ENCODE measurements around the gene MAP3K8.
A peak's percentile ranks its signal among the peaks of the same experiment; 100 is the strongest.
"Not testable (repeated sequence)": the region's sequence is repeated elsewhere in the genome, so short reads cannot be mapped to it uniquely, and the experiment has no call there.

MAP3K8 gene

GRCh38 chr10:30423655-30424275 lies 10.2 kb upstream of the MAP3K8 start:
- DNase-seq, result not testable (repeated sequence)

- DNase-seq, result no peak
These were observed 8.5 kb upstream of the MAP3K8 start for GRCh38 chr10:30425336-30426075.

- no peak for DNase-seq
These were observed 3.3 kb upstream of the MAP3K8 start for GRCh38 chr10:30430544-30431298.

GRCh38 chr10:30431435-30431911 lies 2.5 kb upstream of the MAP3K8 start:
- no peak for DNase-seq

- peak; percentile 64 for DNase-seq
These were observed 1.2 kb upstream of the MAP3K8 start for GRCh38 chr10:30432622-30433305.

GRCh38 chr10:30433306-30433729 lies 666 bp upstream of the MAP3K8 start:
- DNase-seq, result no peak

- peak; percentile 76 for DNase-seq
These were observed 489 bp downstream of the MAP3K8 start for GRCh38 chr10:30434273-30435072.

GRCh38 chr10:30435073-30435422 lies 1.1 kb downstream of the MAP3K8 start:
- DNase-seq, result peak; percentile 12

- not testable (repeated sequence) for DNase-seq
These were observed 1.6 kb downstream of the MAP3K8 start for GRCh38 chr10:30435499-30436167.

- DNase-seq, result peak; percentile 12
These were observed 2.2 kb downstream of the MAP3K8 start for GRCh38 chr10:30436191-30436611.

- DNase-seq, result no peak
These were observed 2.7 kb downstream of the MAP3K8 start for GRCh38 chr10:30436671-30437030.

GRCh38 chr10:30437031-30437841 lies 3.3 kb downstream of the MAP3K8 start:
- peak; percentile 68 for DNase-seq

GRCh38 chr10:30438021-30438850 lies 4.3 kb downstream of the MAP3K8 start:
- no peak for DNase-seq

- no peak for DNase-seq
These were observed 5.9 kb downstream of the MAP3K8 start for GRCh38 chr10:30439931-30440330.

GRCh38 chr10:30442019-30442606 lies 8.1 kb downstream of the MAP3K8 start:
- DNase-seq, result no peak

GRCh38 chr10:30443049-30443448 lies 9.1 kb downstream of the MAP3K8 start:
- DNase-seq, result no peak

- DNase-seq, result no peak
These were observed 11.7 kb downstream of the MAP3K8 start for GRCh38 chr10:30445711-30446110.

GRCh38 chr10:30447125-30447799 lies 13.3 kb downstream of the MAP3K8 start:
- no peak for DNase-seq

- DNase-seq, result no peak
These were observed 14.1 kb downstream of the MAP3K8 start for GRCh38 chr10:30448092-30448491.

Data from CD4-positive, alpha-beta T cell treated with Interleukin-17A for 1 hour (primary cell).